Skeletal muscle tissue (tissue), 4 donors: ENCODE data around the gene PLA2G15. TPM values are rescaled to one million over a fixed set of nuclear protein-coding genes. Genes with fewer than 3 reads are reported as not detected.

Source experiments
- H3K27ac ChIP-seq: one replicate; pipeline ENCODE4 v1.7.0; 2013; ENCODE audit warnings: mild to moderate bottlenecking, low read depth, low read length, inconsistent platforms
- H3K27me3 ChIP-seq, 3 donors: one replicate each; pipeline ENCODE4 v1.7.0; 2013; ENCODE audit warnings: low read length in 3 of 3; ENCODE audit not compliant: control insufficient read depth in 3 of 3, insufficient read depth in 3 of 3
- H3K36me3 ChIP-seq, 3 donors: one replicate each; pipeline ENCODE4 v1.7.0; 2013; ENCODE audit warnings: low read length in 3 of 3; ENCODE audit not compliant: control insufficient read depth in 3 of 3, insufficient read depth in 3 of 3
- H3K4me1 ChIP-seq, 3 donors: one replicate each; pipeline ENCODE4 v1.7.0; 2013; ENCODE audit warnings: low read length in 3 of 3, mild to moderate bottlenecking in 3 of 3; ENCODE audit not compliant: control insufficient read depth in 3 of 3, insufficient read depth in 3 of 3
- H3K4me3 ChIP-seq, 3 donors: one replicate each; pipeline ENCODE4 v1.7.0; 2013; ENCODE audit warnings: low read length in 3 of 3
- H3K9ac ChIP-seq, 3 donors: one replicate each; pipeline ENCODE4 v1.7.0; 2013; ENCODE audit warnings: low read length in 3 of 3, mild to moderate bottlenecking in 3 of 3, moderate library complexity in 2 of 3, low read depth in 1 of 3
- H3K9me3 ChIP-seq, 3 donors: one replicate each; pipeline ENCODE4 v1.7.0; 2013; ENCODE audit warnings: low read length in 3 of 3; ENCODE audit not compliant: control insufficient read depth in 3 of 3
- total RNA-seq: library from RNA; depleted of rRNA; stranded (reverse); fragments of >200 nt; gene quantifications from one replicate; pipeline ENCODE4 v1.2.3, GENCODE V29; 2014
- donor health status: Osteomylitis.

Gene PLA2G15
- 23.0 TPM for total RNA-seq

DNA sequence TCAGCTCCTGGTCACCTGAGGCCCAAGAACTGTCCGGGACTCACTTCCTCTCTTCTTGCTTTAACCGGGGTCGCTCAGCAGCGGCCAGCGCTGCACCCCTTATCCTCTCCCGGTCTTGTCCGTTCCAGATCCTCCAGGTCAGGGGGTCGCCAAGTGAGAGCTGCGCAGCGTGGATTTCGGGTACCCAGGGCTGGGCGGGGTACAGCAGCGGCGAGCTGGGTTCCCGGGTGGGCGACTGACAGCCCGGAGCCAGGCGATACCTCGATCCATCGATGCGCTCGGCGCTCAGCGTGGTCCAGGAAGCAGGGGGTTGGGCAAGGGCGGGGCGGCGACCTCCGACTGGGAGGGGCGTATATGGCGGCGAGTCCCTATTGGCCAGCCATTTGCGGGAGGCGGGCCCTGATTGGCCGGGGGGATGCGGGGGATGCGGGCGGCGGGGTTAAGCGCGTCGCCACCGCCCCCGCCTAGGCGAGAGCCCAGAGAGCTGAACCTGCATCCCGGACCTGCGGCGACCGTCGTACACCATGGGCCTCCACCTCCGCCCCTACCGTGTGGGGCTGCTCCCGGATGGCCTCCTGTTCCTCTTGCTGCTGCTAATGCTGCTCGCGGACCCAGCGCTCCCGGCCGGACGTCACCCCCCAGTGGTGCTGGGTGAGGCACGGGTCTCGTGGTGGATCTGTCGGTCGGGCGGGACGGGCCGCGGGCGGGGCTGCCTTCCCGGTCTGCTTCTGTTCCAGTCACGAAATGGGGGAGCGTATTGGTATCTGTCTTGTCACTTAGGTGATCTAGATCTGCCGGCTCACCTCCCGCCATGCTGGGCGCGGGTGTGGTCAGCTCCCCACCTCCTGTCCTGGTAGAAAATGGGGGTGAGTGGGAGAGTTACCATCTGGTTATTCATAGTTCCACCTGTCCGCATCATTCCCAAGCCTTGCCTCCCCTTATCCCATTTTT lies at the start of gene PLA2G15:
PLA2G15 (plus strand) TSS at position 471 of the 951 bp plus-strand sequence; CDS start at position 525, 54 bp downstream.
- peak within 1 kb of the TSS; percentile 89 to 99 (median 95) for H3K9ac ChIP-seq
- peaks cover 0 to 12% (median 6%) of the 10 kb centered on the region in 3 donors for H3K36me3 ChIP-seq
- peak within 1 kb of the TSS; percentile 97 to 99 (median 99) for H3K4me3 ChIP-seq
- peaks cover 51 to 60% (median 52%) of the 10 kb centered on the region in 3 donors for H3K4me1 ChIP-seq
- no peaks in the 10 kb centered on the region for H3K9me3 ChIP-seq
- H3K27me3 ChIP-seq: no peaks in the 10 kb centered on the region
- H3K27ac ChIP-seq: peak within 1 kb of the TSS; percentile 100

GRCh38 chr16:68197250-68197649 lies 47.9 kb upstream of the PLA2G15 start:
- no peak overlapping the region for H3K27ac ChIP-seq
- H3K27me3 ChIP-seq: no peaks in the 10 kb centered on the region
- H3K9ac ChIP-seq: no peak overlapping the region
- H3K9me3 ChIP-seq: no peaks in the 10 kb centered on the region
- H3K4me1 ChIP-seq: peaks cover 7 to 13% (median 13%) of the 10 kb centered on the region in 3 donors
- no peak overlapping the region for H3K4me3 ChIP-seq
- peaks cover 0 to 9% (median 3%) of the 10 kb centered on the region in 3 donors for H3K36me3 ChIP-seq

DNA sequence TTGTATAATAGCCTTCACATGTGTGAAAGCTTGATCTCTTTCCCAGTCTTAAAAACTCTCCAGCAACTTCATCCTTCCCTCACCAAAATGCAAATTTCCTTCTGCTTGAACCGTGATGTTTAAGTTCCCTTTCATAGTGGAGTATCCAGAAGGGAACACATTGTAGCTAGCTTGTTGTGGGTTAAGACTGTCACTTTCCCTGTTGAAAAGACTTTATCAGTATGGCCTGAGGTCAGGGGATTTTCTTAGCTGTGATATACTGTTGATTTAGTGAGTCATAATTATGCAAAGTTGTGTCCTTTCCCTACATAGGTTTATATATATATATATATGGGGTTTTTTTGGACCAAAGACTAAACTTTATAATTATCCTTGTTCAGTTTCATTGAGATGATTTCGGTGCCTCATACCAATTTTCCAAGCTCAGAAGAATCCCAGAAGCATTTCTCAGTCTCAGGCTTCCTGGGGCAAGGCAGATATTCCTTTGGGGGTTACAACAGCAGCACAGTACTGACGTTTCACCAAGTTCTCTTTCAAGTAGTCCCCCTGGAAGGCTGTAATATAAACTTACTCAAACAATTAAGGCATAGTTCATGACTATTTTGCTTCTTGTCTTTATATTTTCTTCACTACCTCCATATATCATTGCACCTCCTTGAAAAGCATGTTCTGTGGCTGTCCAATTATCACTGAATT lies 44.9 kb upstream of the PLA2G15 start:
- peak overlapping the region; percentile 5 to 64 (median 32) for H3K9ac ChIP-seq
- no peak overlapping the region for H3K4me3 ChIP-seq
- H3K9me3 ChIP-seq: no peaks in the 10 kb centered on the region
- H3K4me1 ChIP-seq: peaks cover 8 to 17% (median 16%) of the 10 kb centered on the region in 3 donors
- H3K36me3 ChIP-seq: no peaks in the 10 kb centered on the region
- H3K27ac ChIP-seq: peak overlapping the region; percentile 81
- no peaks in the 10 kb centered on the region for H3K27me3 ChIP-seq

DNA sequence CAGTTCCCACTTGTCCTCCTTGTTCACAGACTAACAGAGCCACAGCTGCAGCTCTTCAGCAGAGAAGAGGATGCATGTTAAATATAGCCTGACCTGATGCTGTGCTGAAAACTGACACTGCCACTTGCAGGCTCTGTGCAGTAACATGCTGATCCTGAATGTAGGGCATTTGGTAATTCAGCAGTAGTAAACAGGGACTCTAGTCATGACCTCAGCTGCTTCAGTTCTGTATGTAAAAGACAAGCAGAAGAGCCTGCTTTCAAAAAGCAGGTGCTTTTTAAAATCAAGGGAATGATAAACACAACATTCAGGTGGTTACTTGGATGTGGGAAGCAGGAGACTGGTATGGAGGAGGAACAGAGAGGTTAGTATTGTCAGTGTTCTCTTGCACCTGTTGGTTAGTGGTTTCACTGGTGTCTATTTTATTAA lies 43.1 kb upstream of the PLA2G15 start:
- Histone ChIP-seq H3K9ac (peak overlapping the region in 1 of 3 donors; percentile 46), H3K9me3 (no peaks in the 10 kb centered on the region), H3K27me3 (no peaks in the 10 kb centered on the region), H3K36me3 (peaks cover 0 to 1% (median 0%) of the 10 kb centered on the region in 3 donors), H3K27ac (peak overlapping the region; percentile 81), H3K4me3 (peak overlapping the region in 1 of 3 donors; percentile 19), H3K4me1 (peaks cover 8 to 17% (median 16%) of the 10 kb centered on the region in 3 donors)

- Histone ChIP-seq H3K9ac (no peak overlapping the region), H3K4me1 (peaks cover 4 to 9% (median 8%) of the 10 kb centered on the region in 3 donors), H3K36me3 (peaks cover 0 to 1% (median 0%) of the 10 kb centered on the region in 3 donors), H3K27ac (no peak overlapping the region), H3K9me3 (no peaks in the 10 kb centered on the region), H3K27me3 (no peaks in the 10 kb centered on the region), H3K4me3 (no peak overlapping the region)
These were observed 38.9 kb upstream of the PLA2G15 start for GRCh38 chr16:68206245-68206644.

- Histone ChIP-seq H3K36me3 (peaks cover 0 to 5% (median 5%) of the 10 kb centered on the region in 3 donors), H3K9me3 (no peaks in the 10 kb centered on the region), H3K9ac (no peak overlapping the region), H3K27me3 (no peaks in the 10 kb centered on the region), H3K4me1 (peaks cover 0 to 8% (median 2%) of the 10 kb centered on the region in 3 donors), H3K27ac (no peak overlapping the region), H3K4me3 (no peak overlapping the region)
These were observed 30.4 kb upstream of the PLA2G15 start for GRCh38 chr16:68214726-68215125.

DNA sequence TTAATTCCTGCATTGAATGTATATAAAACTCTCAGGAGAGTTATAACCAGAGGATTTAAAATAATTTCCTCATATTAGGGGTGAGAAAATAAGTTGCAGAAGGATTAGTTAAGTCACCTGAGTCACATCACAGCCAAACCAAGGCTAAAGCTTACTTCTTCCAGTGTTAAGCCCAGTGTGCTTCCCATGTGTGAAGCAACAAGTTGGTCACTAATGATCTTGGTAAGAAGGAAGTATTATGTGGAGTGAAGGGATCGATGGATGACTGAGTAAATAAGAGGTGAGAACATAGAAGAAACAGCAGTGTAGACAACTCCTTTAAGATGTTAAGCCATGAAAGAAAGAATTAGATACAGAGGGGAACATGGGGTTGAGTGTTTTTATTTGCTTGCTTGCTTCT lies 29.9 kb upstream of the PLA2G15 start:
- Histone ChIP-seq H3K9me3 (no peaks in the 10 kb centered on the region), H3K4me3 (no peak overlapping the region), H3K27ac (no peak overlapping the region), H3K27me3 (no peaks in the 10 kb centered on the region), H3K4me1 (peaks cover 0 to 11% (median 2%) of the 10 kb centered on the region in 3 donors), H3K9ac (no peak overlapping the region), H3K36me3 (peaks cover 0 to 8% (median 5%) of the 10 kb centered on the region in 3 donors)

- Histone ChIP-seq H3K9ac (no peak overlapping the region), H3K4me3 (no peak overlapping the region), H3K9me3 (no peaks in the 10 kb centered on the region), H3K27me3 (no peaks in the 10 kb centered on the region), H3K4me1 (peaks cover 0 to 11% (median 2%) of the 10 kb centered on the region in 3 donors), H3K27ac (no peak overlapping the region), H3K36me3 (peaks cover 0 to 8% (median 5%) of the 10 kb centered on the region in 3 donors)
These were observed 28.9 kb upstream of the PLA2G15 start for GRCh38 chr16:68216240-68216639.

DNA sequence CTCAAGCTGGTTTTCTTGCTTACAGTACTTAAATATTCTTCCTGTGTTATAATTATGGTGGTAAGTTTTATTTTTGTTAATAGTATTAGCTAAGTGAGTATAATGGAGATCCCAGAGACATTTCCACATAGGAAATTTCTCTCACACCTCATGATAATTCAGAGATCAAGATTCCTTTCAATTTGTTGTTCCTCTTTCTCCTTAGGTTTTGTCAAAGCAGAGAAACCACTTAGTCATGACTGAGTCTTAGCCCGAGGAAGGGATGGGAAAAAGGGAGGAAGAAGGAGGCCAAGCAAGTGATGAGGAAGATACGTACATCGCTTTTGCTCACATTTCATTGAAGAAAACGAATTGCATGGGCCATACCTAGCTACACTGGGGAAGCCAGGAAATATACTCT lies 27.7 kb upstream of the PLA2G15 start:
- Histone ChIP-seq H3K4me1 (peaks cover 0 to 11% (median 2%) of the 10 kb centered on the region in 3 donors), H3K27ac (peak overlapping the region; percentile 12), H3K4me3 (no peak overlapping the region), H3K36me3 (peaks cover 0 to 8% (median 5%) of the 10 kb centered on the region in 3 donors), H3K9me3 (no peaks in the 10 kb centered on the region), H3K27me3 (no peaks in the 10 kb centered on the region), H3K9ac (no peak overlapping the region)
